ENCODE measurements around the gene IFNLR1.

The IFNLR1 gene

DNA sequence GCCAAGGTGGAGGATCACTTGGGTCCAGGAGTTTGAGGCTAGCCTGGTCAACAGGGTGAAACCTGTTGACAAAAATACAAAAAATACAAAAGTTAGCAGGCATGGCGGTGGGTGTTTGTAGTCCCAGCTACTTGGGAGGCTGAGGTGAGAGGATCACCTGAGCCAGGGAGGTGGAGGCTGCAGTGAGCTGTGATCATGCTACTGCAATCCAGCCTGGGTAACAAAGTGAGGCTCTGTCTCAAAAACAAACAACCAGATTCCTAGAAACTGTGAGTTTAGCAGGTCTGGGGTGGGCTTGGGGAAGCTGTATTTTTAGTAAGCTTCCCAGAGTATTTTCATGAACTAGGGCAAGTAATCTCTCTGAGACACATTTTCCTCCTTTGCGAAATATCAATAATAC lies 70.0 kb downstream of the IFNLR1 start:
- H3K27me3 ChIP-seq (ENCODE audit: insufficient read depth, low read length): peaks cover 11% of the 10 kb centered on the region
- no peak overlapping the region for H3K4me3 ChIP-seq (ENCODE audit: low read length)
- no peaks in the 10 kb centered on the region for H3K4me1 ChIP-seq (ENCODE audit: insufficient read depth, low read length)
- H3K36me3 ChIP-seq (ENCODE audit: insufficient read depth, low read length): no peaks in the 10 kb centered on the region
- no peaks in the 10 kb centered on the region for H3K9me3 ChIP-seq (ENCODE audit: low read length)
- H2AFZ ChIP-seq (ENCODE audit: low read depth, low read length): no peak overlapping the region

DNA sequence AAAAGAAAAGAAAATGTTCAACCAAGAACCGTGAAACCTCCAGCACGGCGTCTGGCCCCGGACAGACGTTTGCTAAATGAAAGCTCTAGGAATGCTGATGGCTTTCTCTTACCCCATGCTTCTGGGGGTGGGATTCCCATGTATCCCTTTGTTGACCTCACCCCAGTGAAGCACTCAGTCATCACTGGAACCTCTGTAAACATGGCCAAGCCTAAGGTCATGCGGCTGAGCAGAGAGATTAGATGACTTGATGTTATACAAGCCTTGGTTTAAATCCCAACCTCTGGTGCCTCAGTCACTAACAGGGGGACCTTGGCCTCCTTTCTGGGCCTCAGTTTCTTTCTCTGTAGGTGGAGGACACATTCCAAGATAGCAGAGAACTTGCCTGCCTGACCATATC lies 72.3 kb downstream of the IFNLR1 start:
- Histone ChIP-seq H3K4me3 (ENCODE audit: low read length) (no peak overlapping the region), H3K36me3 (ENCODE audit: insufficient read depth, low read length) (no peaks in the 10 kb centered on the region), H3K4me1 (ENCODE audit: insufficient read depth, low read length) (no peaks in the 10 kb centered on the region), H2AFZ (ENCODE audit: low read depth, low read length) (no peak overlapping the region), H3K27me3 (ENCODE audit: insufficient read depth, low read length) (peaks cover 27% of the 10 kb centered on the region), H3K9me3 (ENCODE audit: low read length) (no peaks in the 10 kb centered on the region)

DNA sequence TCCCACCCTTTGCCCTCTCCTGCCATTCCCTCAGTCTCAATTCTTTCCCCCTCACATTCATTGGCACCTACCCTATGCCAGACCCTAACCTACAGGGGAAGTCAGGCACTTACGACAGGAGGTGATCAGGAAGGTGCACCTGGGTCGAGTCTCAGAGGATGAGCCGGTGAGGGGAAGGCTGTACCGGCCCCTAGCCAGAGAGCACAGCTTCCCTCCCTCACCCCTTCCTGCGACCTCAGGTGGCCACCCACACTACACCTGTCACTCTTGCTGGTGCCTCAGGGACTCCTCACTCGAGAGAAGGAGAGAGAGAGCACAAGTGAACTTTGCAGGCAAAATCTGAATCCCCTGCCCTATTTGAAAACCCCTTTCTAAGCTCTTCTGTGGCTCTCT lies 73.5 kb downstream of the IFNLR1 start:
- no peak overlapping the region for H2AFZ ChIP-seq (ENCODE audit: low read depth, low read length)
- no peaks in the 10 kb centered on the region for H3K4me1 ChIP-seq (ENCODE audit: insufficient read depth, low read length)
- H3K36me3 ChIP-seq (ENCODE audit: insufficient read depth, low read length): no peaks in the 10 kb centered on the region
- H3K4me3 ChIP-seq (ENCODE audit: low read length): no peak overlapping the region
- no peaks in the 10 kb centered on the region for H3K9me3 ChIP-seq (ENCODE audit: low read length)
- peaks cover 34% of the 10 kb centered on the region for H3K27me3 ChIP-seq (ENCODE audit: insufficient read depth, low read length)

GRCh38 chr1:24111996-24112779 lies 74.9 kb downstream of the IFNLR1 start, which contains the start of gene MYOM3:
TSS of gene MYOM3 (minus strand) at chr1:24112135. CDS start at chr1:24108636, 3,499 bp downstream.
- no peaks in the 10 kb centered on the region for H3K36me3 ChIP-seq (ENCODE audit: insufficient read depth, low read length)
- H3K4me3 ChIP-seq (ENCODE audit: low read length): no peak within 1 kb of the TSS
- no peaks in the 10 kb centered on the region for H3K4me1 ChIP-seq (ENCODE audit: insufficient read depth, low read length)
- H2AFZ ChIP-seq (ENCODE audit: low read depth, low read length): no peak within 1 kb of the TSS
- H3K9me3 ChIP-seq (ENCODE audit: low read length): no peaks in the 10 kb centered on the region
- H3K27me3 ChIP-seq (ENCODE audit: insufficient read depth, low read length): peaks cover 45% of the 10 kb centered on the region

DNA sequence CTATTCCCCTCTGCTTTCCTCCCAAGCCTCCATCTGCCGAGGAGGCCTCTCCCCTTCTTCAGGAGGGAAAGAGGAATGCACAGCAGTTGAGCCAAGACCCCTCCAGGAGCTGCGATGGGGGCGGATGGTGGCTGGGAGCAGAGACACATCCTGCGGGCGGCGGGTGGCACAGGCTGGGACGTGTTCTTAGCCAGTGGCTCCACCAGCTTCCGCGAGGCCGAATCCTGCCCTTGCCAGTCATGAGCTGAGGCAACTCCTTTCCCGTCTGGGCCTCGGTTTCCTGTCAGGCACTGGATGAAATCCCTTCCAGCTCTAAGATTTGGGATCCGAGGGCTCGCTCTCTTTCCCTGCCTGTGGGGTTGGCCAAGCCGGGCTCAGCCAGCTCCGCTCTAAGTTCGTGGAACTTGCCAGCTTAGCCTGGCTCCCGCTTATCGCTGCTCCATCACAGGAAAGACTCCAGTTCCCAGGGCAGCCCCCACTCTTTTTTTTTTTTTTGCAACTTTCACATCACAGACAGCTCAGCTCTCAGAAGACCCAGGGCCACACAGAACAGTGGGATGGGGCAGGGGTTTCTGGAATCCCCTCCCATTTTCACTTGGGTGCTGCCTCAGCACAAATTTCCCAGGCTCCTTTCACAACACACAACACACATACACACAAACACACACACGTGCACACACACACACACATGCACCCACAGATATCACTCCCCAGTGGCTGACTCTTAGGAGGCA lies 75.7 kb downstream of the IFNLR1 start:
- no peak overlapping the region for H3K4me3 ChIP-seq (ENCODE audit: low read length)
- H2AFZ ChIP-seq (ENCODE audit: low read depth, low read length): no peak overlapping the region
- H3K9me3 ChIP-seq (ENCODE audit: low read length): no peaks in the 10 kb centered on the region
- no peaks in the 10 kb centered on the region for H3K4me1 ChIP-seq (ENCODE audit: insufficient read depth, low read length)
- no peaks in the 10 kb centered on the region for H3K36me3 ChIP-seq (ENCODE audit: insufficient read depth, low read length)
- H3K27me3 ChIP-seq (ENCODE audit: insufficient read depth, low read length): peaks cover 43% of the 10 kb centered on the region

DNA sequence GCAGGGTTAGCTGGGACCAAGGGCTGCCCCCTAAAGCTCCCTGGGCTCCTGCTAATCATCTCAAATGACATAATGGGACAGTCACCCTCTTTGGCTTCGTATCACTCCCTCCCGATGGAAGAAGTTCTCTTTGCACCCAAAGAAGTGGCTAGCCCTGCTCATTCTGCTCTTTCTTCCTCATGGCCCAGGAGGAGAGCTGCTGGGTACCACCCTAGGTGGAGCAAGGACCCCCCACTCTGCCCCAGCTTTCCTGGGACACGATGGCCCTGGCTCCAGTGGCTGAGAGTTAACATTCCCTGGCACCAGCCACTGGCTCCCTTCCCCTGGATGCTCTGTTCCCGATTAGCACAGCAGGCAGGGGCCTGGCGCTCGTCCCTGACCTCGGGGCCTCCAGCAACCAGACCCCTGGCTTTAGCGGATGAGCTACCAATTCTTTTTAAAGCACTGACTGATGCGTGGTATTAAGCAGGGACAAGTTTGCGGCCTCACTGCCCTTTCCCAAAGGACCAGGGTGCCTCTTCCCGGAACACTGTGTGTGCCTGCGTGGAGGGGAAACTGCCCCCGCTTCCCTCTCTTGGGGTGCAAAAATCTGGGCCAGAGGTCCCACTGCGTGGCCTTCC lies 76.3 kb downstream of the IFNLR1 start:
- H3K4me1 ChIP-seq (ENCODE audit: insufficient read depth, low read length): no peaks in the 10 kb centered on the region
- no peaks in the 10 kb centered on the region for H3K36me3 ChIP-seq (ENCODE audit: insufficient read depth, low read length)
- H2AFZ ChIP-seq (ENCODE audit: low read depth, low read length): no peak overlapping the region
- H3K9me3 ChIP-seq (ENCODE audit: low read length): no peaks in the 10 kb centered on the region
- H3K27me3 ChIP-seq (ENCODE audit: insufficient read depth, low read length): peaks cover 43% of the 10 kb centered on the region
- no peak overlapping the region for H3K4me3 ChIP-seq (ENCODE audit: low read length)

- Histone ChIP-seq H3K9me3 (ENCODE audit: low read length) (no peaks in the 10 kb centered on the region), H3K36me3 (ENCODE audit: insufficient read depth, low read length) (no peaks in the 10 kb centered on the region), H3K4me3 (ENCODE audit: low read length) (no peak overlapping the region), H3K27me3 (ENCODE audit: insufficient read depth, low read length) (peaks cover 43% of the 10 kb centered on the region), H3K4me1 (ENCODE audit: insufficient read depth, low read length) (no peaks in the 10 kb centered on the region), H2AFZ (ENCODE audit: low read depth, low read length) (no peak overlapping the region)
Observed at GRCh38 chr1:24109686-24110475, 77.2 kb downstream of the IFNLR1 start.

- no peaks in the 10 kb centered on the region for H3K36me3 ChIP-seq (ENCODE audit: insufficient read depth, low read length)
- peaks cover 43% of the 10 kb centered on the region for H3K27me3 ChIP-seq (ENCODE audit: insufficient read depth, low read length)
- no peaks in the 10 kb centered on the region for H3K9me3 ChIP-seq (ENCODE audit: low read length)
- H3K4me3 ChIP-seq (ENCODE audit: low read length): no peak overlapping the region
- H2AFZ ChIP-seq (ENCODE audit: low read depth, low read length): no peak overlapping the region
- no peaks in the 10 kb centered on the region for H3K4me1 ChIP-seq (ENCODE audit: insufficient read depth, low read length)
Observed at GRCh38 chr1:24109166-24109483, 78.0 kb downstream of the IFNLR1 start.

DNA sequence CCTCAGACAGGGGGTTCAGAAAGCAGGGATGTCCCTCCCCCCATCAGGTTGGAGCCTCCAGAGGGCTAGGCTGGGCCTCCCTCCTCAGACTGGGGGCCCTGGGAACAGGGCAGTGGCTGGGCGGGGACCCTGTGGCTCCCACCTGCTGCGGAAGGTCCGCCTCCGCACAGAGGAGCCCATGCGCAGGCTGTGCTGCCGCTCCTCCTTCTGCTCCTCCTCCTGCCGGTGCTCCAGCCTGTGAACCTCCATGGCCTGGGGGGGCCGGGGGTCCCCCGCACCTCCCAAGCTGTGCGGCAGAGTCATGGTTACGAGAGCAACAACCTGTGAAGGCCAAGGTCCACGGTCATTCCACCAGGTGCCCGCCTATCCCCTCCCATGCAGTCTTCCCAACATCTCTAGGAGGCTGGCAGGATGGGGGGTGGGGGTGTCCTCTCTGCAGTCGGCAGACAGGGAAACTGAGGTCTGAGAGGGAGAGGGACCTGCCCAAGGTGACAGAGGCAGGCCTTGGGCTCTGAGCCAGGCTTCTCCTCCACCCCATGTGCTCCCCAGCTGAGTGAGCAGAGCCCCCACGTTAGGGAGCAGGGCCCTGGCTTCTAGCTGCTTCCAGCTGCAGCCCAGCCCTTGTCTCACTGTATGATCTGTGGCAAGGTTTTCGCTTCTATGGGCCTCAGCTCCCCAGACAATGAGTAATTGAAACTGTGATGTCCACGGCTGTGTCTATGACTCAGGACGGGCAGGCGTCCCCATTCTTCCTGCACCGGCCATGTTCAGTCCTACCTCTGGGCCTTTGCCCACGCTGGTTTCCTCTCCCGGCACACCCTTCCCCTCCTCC lies 78.5 kb downstream of the IFNLR1 start:
- no peaks in the 10 kb centered on the region for H3K4me1 ChIP-seq (ENCODE audit: insufficient read depth, low read length)
- H3K36me3 ChIP-seq (ENCODE audit: insufficient read depth, low read length): no peaks in the 10 kb centered on the region
- H3K27me3 ChIP-seq (ENCODE audit: insufficient read depth, low read length): peaks cover 42% of the 10 kb centered on the region
- no peak overlapping the region for H2AFZ ChIP-seq (ENCODE audit: low read depth, low read length)
- H3K4me3 ChIP-seq (ENCODE audit: low read length): no peak overlapping the region
- H3K9me3 ChIP-seq (ENCODE audit: low read length): no peaks in the 10 kb centered on the region

DNA sequence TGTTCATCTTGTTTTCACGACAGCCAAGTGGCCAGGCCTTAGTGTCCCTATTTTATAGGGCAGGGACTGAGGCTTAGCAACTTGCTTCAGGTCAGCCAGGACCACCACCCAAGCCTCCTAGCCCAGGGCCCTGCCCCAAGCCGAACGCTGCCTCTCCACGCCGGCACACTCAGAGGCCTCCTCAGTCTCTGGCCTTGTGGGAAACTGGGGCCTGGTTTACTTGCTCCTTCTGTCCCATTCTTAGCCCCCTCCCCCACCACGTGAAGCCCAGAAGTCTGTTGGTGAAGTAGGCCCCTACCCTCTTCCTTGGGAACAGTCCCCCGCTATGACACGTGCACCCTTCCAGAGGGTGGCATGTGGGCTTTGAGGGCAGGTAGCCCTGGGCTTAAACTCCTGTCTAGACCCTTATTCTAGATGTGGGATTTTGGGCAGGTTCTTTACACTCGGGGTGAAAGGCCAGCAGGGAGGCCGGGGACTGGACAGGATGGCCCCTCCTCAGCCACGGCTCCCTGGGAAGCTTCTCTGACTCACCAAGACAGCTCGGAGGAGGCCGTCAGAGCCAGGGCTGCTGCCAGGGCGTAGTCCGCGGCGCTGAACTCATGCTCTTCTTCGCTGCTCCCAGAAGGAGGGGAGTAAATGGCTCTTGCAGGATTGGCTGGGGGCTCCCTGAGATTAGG lies 79.5 kb downstream of the IFNLR1 start:
- H3K4me3 ChIP-seq (ENCODE audit: low read length): no peak overlapping the region
- no peaks in the 10 kb centered on the region for H3K9me3 ChIP-seq (ENCODE audit: low read length)
- no peaks in the 10 kb centered on the region for H3K4me1 ChIP-seq (ENCODE audit: insufficient read depth, low read length)
- H2AFZ ChIP-seq (ENCODE audit: low read depth, low read length): no peak overlapping the region
- H3K27me3 ChIP-seq (ENCODE audit: insufficient read depth, low read length): peaks cover 39% of the 10 kb centered on the region
- no peaks in the 10 kb centered on the region for H3K36me3 ChIP-seq (ENCODE audit: insufficient read depth, low read length)

DNA sequence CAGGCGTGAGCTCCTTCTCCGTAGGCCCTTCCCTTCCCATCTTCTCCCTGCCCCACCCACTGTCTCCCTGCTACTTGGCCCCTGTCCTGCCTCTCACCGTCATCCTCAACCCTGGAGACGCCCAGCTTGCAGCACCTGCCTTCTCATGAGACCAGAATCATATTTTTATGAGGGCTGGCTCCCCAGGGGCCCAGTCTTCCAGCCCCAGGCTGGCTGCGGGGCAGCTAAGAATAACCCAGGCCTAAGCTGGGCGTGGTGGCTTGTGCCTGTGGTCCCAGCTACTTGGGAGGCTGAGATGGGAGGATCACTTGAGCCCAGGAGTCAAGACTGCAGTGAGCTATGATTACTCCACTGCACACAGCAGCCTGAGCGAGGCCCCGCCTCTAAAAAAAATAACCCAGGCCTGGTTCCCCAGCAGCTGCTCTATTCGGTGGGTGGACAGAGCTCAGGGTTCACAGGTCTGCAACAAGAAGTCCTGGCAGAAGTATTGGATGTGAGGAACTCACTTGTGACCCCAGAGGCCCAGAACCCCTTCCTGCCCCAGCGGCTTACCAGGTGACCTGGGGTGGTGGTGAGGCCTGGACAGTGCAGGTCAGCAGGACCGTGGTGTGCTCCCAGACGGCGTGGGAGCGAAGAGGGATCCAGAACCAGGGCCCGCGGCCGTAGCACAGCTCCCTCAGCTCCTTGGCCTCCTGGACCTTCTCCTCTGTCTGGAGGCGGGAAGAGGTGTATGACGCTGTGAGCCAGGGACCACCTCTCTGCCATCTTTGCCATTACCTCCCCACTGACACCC lies 81.5 kb downstream of the IFNLR1 start:
- no peaks in the 10 kb centered on the region for H3K36me3 ChIP-seq (ENCODE audit: insufficient read depth, low read length)
- H3K9me3 ChIP-seq (ENCODE audit: low read length): no peaks in the 10 kb centered on the region
- H2AFZ ChIP-seq (ENCODE audit: low read depth, low read length): no peak overlapping the region
- H3K4me1 ChIP-seq (ENCODE audit: insufficient read depth, low read length): no peaks in the 10 kb centered on the region
- H3K4me3 ChIP-seq (ENCODE audit: low read length): no peak overlapping the region
- H3K27me3 ChIP-seq (ENCODE audit: insufficient read depth, low read length): peaks cover 24% of the 10 kb centered on the region

Data from neuron (in vitro differentiated cells).